Islet precursor cell (in vitro differentiated cells): ENCODE measurements around the gene KIAA0930.
"Not testable (repeated sequence)": the region's sequence is repeated elsewhere in the genome, so short reads cannot be mapped to it uniquely, and the experiment has no call there.

ENCODE experiments used
- DNase-seq: peaks from one replicate; pipeline ENCODE4 v3.0.0-alpha.2; 2018

Gene KIAA0930

GRCh38 chr22:45262931-45263462 lies 22.3 kb upstream of the KIAA0930 start:
- DNase-seq = no peak

- no peak for DNase-seq
Observed at GRCh38 chr22:45262195-45262930, 21.7 kb upstream of the KIAA0930 start.

GRCh38 chr22:45261407-45262088 lies 20.9 kb upstream of the KIAA0930 start:
- no peak for DNase-seq

GRCh38 chr22:45260395-45260759 lies 19.7 kb upstream of the KIAA0930 start:
- DNase-seq = not testable (repeated sequence)

GRCh38 chr22:45259754-45260394 lies 19.2 kb upstream of the KIAA0930 start:
- DNase-seq = peak; percentile 53

GRCh38 chr22:45257941-45258340 lies 17.2 kb upstream of the KIAA0930 start:
- DNase-seq = not testable (repeated sequence)

- DNase-seq = no peak
Observed at GRCh38 chr22:45254789-45255278, 14.1 kb upstream of the KIAA0930 start.

- DNase-seq = no peak
Observed at GRCh38 chr22:45254388-45254787, 13.7 kb upstream of the KIAA0930 start.

- no peak for DNase-seq
Observed at GRCh38 chr22:45253039-45253641, 12.4 kb upstream of the KIAA0930 start.

GRCh38 chr22:45251825-45252224 lies 11.1 kb upstream of the KIAA0930 start:
- no peak for DNase-seq

- DNase-seq = no peak
Observed at GRCh38 chr22:45248832-45249561, 8.3 kb upstream of the KIAA0930 start.

- DNase-seq = peak; percentile 98
Observed at GRCh38 chr22:45246060-45246985, 5.6 kb upstream of the KIAA0930 start.

- no peak for DNase-seq
Observed at GRCh38 chr22:45244916-45245315, 4.2 kb upstream of the KIAA0930 start.

GRCh38 chr22:45242778-45243191 lies 2.1 kb upstream of the KIAA0930 start:
- DNase-seq = no peak

GRCh38 chr22:45240104-45240809 lies 437 bp downstream of the KIAA0930 start:
- DNase-seq = no peak

- no peak for DNase-seq
Observed at GRCh38 chr22:45239681-45240051, 1.0 kb downstream of the KIAA0930 start.

GRCh38 chr22:45238957-45239680 lies 1.6 kb downstream of the KIAA0930 start:
- no peak for DNase-seq

GRCh38 chr22:45238076-45238956 lies 2.4 kb downstream of the KIAA0930 start:
- DNase-seq = no peak
